HCT116 (cell line): ENCODE measurements around the gene C5orf34. TPM values are rescaled to one million over a fixed set of nuclear protein-coding genes. Genes with fewer than 3 reads are reported as not detected.
A peak's percentile ranks its signal among the peaks of the same experiment; 100 is the strongest.

Experiments
- ATAC-seq: fragments of 200-7000 bp; cut with Tn5 transposase; 2 replicates; pipeline ENCODE4 v1.9.1; 2020; ENCODE audit warnings: mild to moderate bottlenecking, moderate library complexity
- BruUV-seq: library from RNA; stranded (reverse); fragments of 400-500 nt; replicated peaks from 2 replicates; lab custom pipeline; 2021; lab: Mats Ljungman, UMichigan
- CTCF ChIA-PET: fragments of 300-600 bp; sonication (Branson Sonifier 250); formaldehyde crosslinking; loops from one replicate; lab custom pipeline; 2021; ENCODE audit warnings: antibody characterized with exemption; lab: Charles Lee
- POLR2A ChIA-PET: fragments of 300-600, 350-600 bp; sonication (Branson Sonifier 250); formaldehyde crosslinking; loops from one replicate; lab custom pipeline; 2021; ENCODE audit warnings: antibody characterized with exemption; lab: Charles Lee
- RAD21 ChIA-PET, 2 experiments: fragments of 300-600 bp; sonication (Branson Sonifier 250); formaldehyde crosslinking; loops; one replicate each; lab custom pipeline; 2023; ENCODE audit warnings: low total read pairs in 2 of 2; ENCODE audit not compliant: uncharacterized antibody in 2 of 2, unreplicated experiment in 2 of 2, low non-redundant PET in 1 of 2; lab: Charles Lee
- DNase-seq: peaks from one replicate; pipeline ENCODE4 v3.0.0-alpha.2; 2010; ENCODE audit warnings: low read depth, low spot score
- H2AFZ ChIP-seq: fragments of 200-600 bp; shearing (Covaris generic), sonication (generic); 2 replicates; pipeline ENCODE4 v1.6.1; 2017; ENCODE audit warnings: low read depth, mixed run types, mixed read lengths, antibody characterized with exemption, low read length; ENCODE audit not compliant: poor library complexity, severe bottlenecking
- H3K27ac ChIP-seq: 2 replicates; pipeline ENCODE4 v1.5.1; 2012; ENCODE audit warnings: low read depth, low read length
- H3K27me3 ChIP-seq: fragments of 200-600 bp; sonication (generic); 2 replicates; pipeline ENCODE4 v1.6.1; 2016; ENCODE audit warnings: mixed run types, low read length, mixed read lengths; ENCODE audit not compliant: insufficient read depth
- H3K36me3 ChIP-seq, 2 experiments: fragments of 200-500 bp in 1 of 2; fragments of 200-600 bp in 1 of 2; sonication (Bioruptor generic) in 1 of 2; sonication (generic) in 1 of 2; 2 replicates each; pipeline versions ENCODE4 v1.5.1 to v1.6.1; 2014 to 2016; ENCODE audit warnings: low read length in 2 of 2, inconsistent platforms in 1 of 2, mixed read lengths in 1 of 2, mixed run types in 1 of 2; ENCODE audit not compliant: insufficient read depth in 2 of 2, control insufficient read depth in 1 of 2
- H3K4me1 ChIP-seq, 2 experiments: fragments of 200-600 bp in 1 of 2; sonication (generic) in 1 of 2; 2 replicates each; pipeline versions ENCODE4 v1.5.1 to v1.6.1; 2012 to 2017; ENCODE audit warnings: low read length in 2 of 2, inconsistent platforms in 1 of 2, mild to moderate bottlenecking in 1 of 2, mixed read lengths in 1 of 2, mixed run types in 1 of 2, moderate library complexity in 1 of 2; ENCODE audit not compliant: insufficient read depth in 2 of 2, control insufficient read depth in 1 of 2
- H3K4me2 ChIP-seq: fragments of 200-600 bp; sonication (generic); 2 replicates; pipeline ENCODE4 v1.6.1; 2017; ENCODE audit warnings: mixed run types, low read length, mixed read lengths
- H3K4me3 ChIP-seq, 2 experiments: fragments of 200-600 bp in 1 of 2; sonication (generic) in 1 of 2; replicated peaks in 1 of 2; 2 replicates each; pipeline ENCODE4 v1.5.1; 2011 to 2016; ENCODE audit warnings: low read length in 2 of 2, control low read depth in 1 of 2, low read depth in 1 of 2, mild to moderate bottlenecking in 1 of 2, mixed read lengths in 1 of 2, mixed run types in 1 of 2
- H3K79me2 ChIP-seq: fragments of 200-600 bp; sonication (generic); 2 replicates; pipeline ENCODE4 v1.6.1; 2017; ENCODE audit warnings: mild to moderate bottlenecking, mixed run types, low read length, moderate library complexity, mixed read lengths; ENCODE audit not compliant: insufficient read depth
- H3K9ac ChIP-seq: fragments of 200-600 bp; sonication (generic); 2 replicates; pipeline ENCODE4 v1.6.1; 2016; ENCODE audit warnings: low read length, mixed read lengths
- H3K9me2 ChIP-seq: fragments of 200-600 bp; sonication (generic), shearing (Covaris generic); 2 replicates; pipeline ENCODE4 v1.6.1; 2017; ENCODE audit warnings: mixed run types, mild to moderate bottlenecking, moderate library complexity; ENCODE audit not compliant: insufficient read depth
- H3K9me3 ChIP-seq, 2 experiments: fragments of 200-500 bp in 1 of 2; fragments of 200-600 bp in 1 of 2; sonication (Bioruptor generic) in 1 of 2; sonication (generic) in 1 of 2; 2 replicates each; pipeline ENCODE4 v1.6.1; 2014 to 2017; ENCODE audit warnings: low read length in 2 of 2, mixed read lengths in 2 of 2, inconsistent platforms in 1 of 2, low read depth in 1 of 2, mild to moderate bottlenecking in 1 of 2, mixed run types in 1 of 2, moderate library complexity in 1 of 2; ENCODE audit not compliant: control insufficient read depth in 1 of 2, insufficient read depth in 1 of 2
- H4K20me1 ChIP-seq: fragments of 200-600 bp; sonication (generic), shearing (Covaris generic); 2 replicates; pipeline ENCODE4 v1.6.1; 2017; ENCODE audit warnings: mixed run types, mild to moderate bottlenecking, moderate library complexity; ENCODE audit not compliant: insufficient read depth
- CTCF ChIP-seq, 3 experiments: fragments of 200-600 bp in 1 of 3; sonication (generic) in 1 of 3; IDR thresholded peaks in 2 of 3; conservative IDR thresholded peaks in 1 of 3; 2 replicates each; pipeline ENCODE4 v1.5.1; 2012 to 2017; ENCODE audit warnings: low read depth in 2 of 3, low read length in 2 of 3, antibody characterized with exemption in 1 of 3, borderline replicate concordance in 1 of 3, control low read depth in 1 of 3, mild to moderate bottlenecking in 1 of 3, mixed read lengths in 1 of 3, mixed run types in 1 of 3, moderate library complexity in 1 of 3; ENCODE audit not compliant: insufficient read depth in 1 of 3
- EGR1 ChIP-seq: IDR thresholded peaks from 2 replicates; pipeline ENCODE4 v1.6.1; 2012; ENCODE audit warnings: low read depth
- MAX ChIP-seq: IDR thresholded peaks from 2 replicates; pipeline ENCODE4 v1.6.1; 2012
- POLR2A ChIP-seq: IDR thresholded peaks from 2 replicates; pipeline ENCODE4 v1.7.0; 2011; ENCODE audit warnings: borderline replicate concordance; ENCODE audit not compliant: insufficient read depth, insufficient read length; ENCODE audit errors: extremely low read depth
- RAD21 ChIP-seq: IDR thresholded peaks from 2 replicates; pipeline ENCODE4 v1.6.1; 2012; ENCODE audit warnings: low read depth, mild to moderate bottlenecking
- REST ChIP-seq: IDR thresholded peaks from 2 replicates; pipeline ENCODE4 v1.6.1; 2012; ENCODE audit warnings: low read depth
- YY1 ChIP-seq: IDR thresholded peaks from 2 replicates; pipeline ENCODE4 v1.6.1; 2011; ENCODE audit warnings: low read length, low read depth, moderate library complexity, mild to moderate bottlenecking; ENCODE audit not compliant: insufficient replicate concordance; ENCODE audit errors: extremely low read depth
- ZBTB33 ChIP-seq: IDR thresholded peaks from 2 replicates; pipeline ENCODE4 v1.6.1; 2011; ENCODE audit warnings: mild to moderate bottlenecking, low read length, moderate library complexity; ENCODE audit not compliant: insufficient replicate concordance; ENCODE audit errors: extremely low read depth
- ZFX ChIP-seq: fragments of 450-650 bp; IDR thresholded peaks from 2 replicates; pipeline ENCODE4 v1.6.1; 2017
- intact Hi-C: fragments of 100-400 bp; cut with micrococcal nuclease; formaldehyde crosslinking; loops from 2 replicates; pipeline ENCODE4 v1.10.0; 2022
- total RNA-seq: library from RNA; stranded (reverse); gene quantifications from one replicate; pipeline ENCODE4 v1.2.1, GENCODE V29; 2021; ENCODE audit not compliant: unreplicated experiment

C5orf34 gene
- total RNA-seq, 1 experiment from 2014 or later = 4.8 TPM

GRCh38 chr5:43560128-43560527 lies 45.2 kb upstream of the C5orf34 start:
- ATAC-seq (no peak), DNase-seq (no peak)
- H2AFZ ChIP-seq = no peak overlapping the region
- peaks cover 8 to 18% of the 10 kb centered on the region in 2 experiments for H3K4me1 ChIP-seq
- intact Hi-C loops = no loop called here
- no peaks in the 10 kb centered on the region for H3K9me3 ChIP-seq
- H3K4me3 ChIP-seq = no peak overlapping the region
- BruUV-seq = no TSS peak
- H4K20me1 ChIP-seq = no peaks in the 10 kb centered on the region
- TF ChIP-seq REST = no peak
- peak; percentile 10 for TF ChIP-seq POLR2A
- POLR2A ChIA-PET = no interaction called here
- peaks cover 13% of the 10 kb centered on the region for H3K79me2 ChIP-seq
- no peak overlapping the region for H3K27ac ChIP-seq
- H3K36me3 ChIP-seq = no peaks in the 10 kb centered on the region
- H3K27me3 ChIP-seq = no peaks in the 10 kb centered on the region
- H3K9me2 ChIP-seq = no peaks in the 10 kb centered on the region
- H3K4me2 ChIP-seq = no peak overlapping the region
- H3K9ac ChIP-seq = no peak overlapping the region
- CTCF ChIA-PET = no interaction called here
- RAD21 ChIA-PET = no interaction called here

- H2AFZ ChIP-seq = peak within 1 kb of the TSS; percentile 85
- DNase-seq = peak; percentile 64
- H4K20me1 ChIP-seq = no peaks in the 10 kb centered on the region
- ChIA-PET RAD21 (no interaction called here), POLR2A (interaction anchor here (1.0 kb wide), 1 partner anchor 73 kb away, joined by 3 read pairs; the partner anchor contains the start of gene TMEM267), CTCF (no interaction called here)
- H3K9me2 ChIP-seq = no peaks in the 10 kb centered on the region
- ATAC-seq = peak; percentile 89
- peak within 1 kb of the TSS; percentile 97 for H3K27ac ChIP-seq
- H3K9me3 ChIP-seq = no peaks in the 10 kb centered on the region
- H3K27me3 ChIP-seq = no peaks in the 10 kb centered on the region
- peaks cover 44% of the 10 kb centered on the region for H3K79me2 ChIP-seq
- peak within 1 kb of the TSS; percentile 94 for H3K4me2 ChIP-seq
- peak within 1 kb of the TSS; percentile 81 to 84 for H3K4me3 ChIP-seq
- H3K9ac ChIP-seq = peak within 1 kb of the TSS; percentile 77
- intact Hi-C loops = loop anchor here (5.0 kb wide), 1 partner anchor 75 kb away; the partner anchor contains the start of gene TMEM267
- H3K4me1 ChIP-seq = peaks cover 10 to 18% of the 10 kb centered on the region in 2 experiments
- BruUV-seq = no TSS peak
- peaks cover 16 to 22% of the 10 kb centered on the region in 2 experiments; a peak in 3 of 4 replicates for H3K36me3 ChIP-seq
- peak; percentile 18; the same call in 1 of the 2 replicates for TF ChIP-seq MAX
- TF ChIP-seq ZBTB33 = peak; percentile 78
- TF ChIP-seq POLR2A = no peak
- TF ChIP-seq ZFX = peak; percentile 97
- peak; percentile 29 for TF ChIP-seq YY1
- TF ChIP-seq EGR1 = peak; percentile 43
- no peak for TF ChIP-seq RAD21
- peak; percentile 41 to 65 (median 57); a peak in 5 of 6 replicates for TF ChIP-seq CTCF (IDR thresholded peaks at IDR 0.05 in 2 of 3, conservative IDR thresholded peaks at IDR 0.05 in 1 of 3; ENCODE audit: borderline replicate concordance in 1 of 3, insufficient read depth in 1 of 3, low read depth in 2 of 3, low read length in 2 of 3)
Measured at GRCh38 chr5:43556857-43557542, 42.1 kb upstream of the C5orf34 start, which contains the start of gene PAIP1. PAIP1 (minus strand) TSS chr5:43557077; CDS start chr5:43556846, 231 bp downstream.
